ENCODE measurements around the gene HRK.

HRK gene

DNA sequence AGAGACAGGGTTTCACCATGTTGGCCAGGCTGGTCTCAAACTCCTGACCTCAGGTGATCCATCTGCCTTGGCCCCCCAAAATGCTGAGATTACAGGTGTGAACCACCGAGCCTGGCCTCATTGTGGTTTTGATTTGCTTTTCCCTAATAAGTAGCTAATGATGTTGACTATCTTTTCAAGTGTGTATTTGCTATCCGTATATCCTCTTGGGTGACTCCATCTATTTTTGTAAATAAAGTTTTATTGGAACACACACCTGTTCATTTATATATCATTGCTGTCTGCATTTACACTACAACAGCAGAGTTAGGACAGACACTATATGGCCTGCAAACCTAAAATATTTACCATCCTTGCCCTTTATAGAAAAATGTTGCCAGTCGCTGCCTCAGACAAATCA, 13.7 kb upstream of the HRK start:
- H3K36me3 ChIP-seq (ENCODE audit: control insufficient read depth, insufficient read depth, low read length), result no peaks in the 10 kb centered on the region
- H3K4me1 ChIP-seq (ENCODE audit: control insufficient read depth, insufficient read depth, low read length), result no peaks in the 10 kb centered on the region
- no peaks in the 10 kb centered on the region for H3K9me3 ChIP-seq (ENCODE audit: control insufficient read depth, insufficient read depth, low read length)
- H3K9ac ChIP-seq (ENCODE audit: low read depth, low read length), result no peak overlapping the region
- no peaks in the 10 kb centered on the region for H3K27me3 ChIP-seq (ENCODE audit: control insufficient read depth, insufficient read depth, low read length)
- no peak overlapping the region for H3K4me3 ChIP-seq (ENCODE audit: low read depth, low read length)

DNA sequence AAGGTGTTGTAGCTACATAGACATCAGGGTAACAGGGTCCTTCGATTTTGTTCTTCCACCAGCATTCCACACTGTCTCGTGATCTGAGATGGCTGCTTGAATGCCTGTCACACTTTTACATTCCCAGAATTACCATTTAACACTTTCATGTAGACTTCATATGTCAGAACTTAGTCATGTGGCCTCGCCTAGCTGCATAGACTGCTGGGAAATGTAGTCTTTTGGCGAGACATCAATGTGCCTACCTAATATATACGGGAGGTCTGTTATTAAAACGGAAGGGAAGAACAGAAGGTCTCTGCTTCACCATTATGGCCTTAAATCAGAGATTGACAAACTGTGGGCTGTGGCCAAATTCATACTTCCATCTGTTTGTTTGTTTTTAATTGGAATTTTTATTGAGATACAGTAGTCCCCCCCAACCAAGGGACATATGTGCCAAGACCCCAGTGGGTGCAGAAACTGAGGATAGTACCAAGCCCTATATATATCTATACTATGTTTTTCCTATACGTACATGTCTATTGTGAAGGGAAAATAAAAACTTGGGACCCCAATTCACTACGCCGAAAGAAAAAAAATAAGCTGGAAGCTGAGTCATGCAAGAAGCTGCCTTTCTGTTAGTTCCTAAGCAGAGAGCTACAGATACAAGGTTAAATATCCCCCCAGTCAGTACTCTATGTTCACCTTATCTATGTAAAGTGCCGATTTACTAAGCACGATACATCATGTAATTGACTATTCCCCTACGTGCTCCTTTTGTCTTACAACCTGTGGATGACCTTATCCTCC, 11.3 kb upstream of the HRK start:
- Histone ChIP-seq H3K27me3 (ENCODE audit: control insufficient read depth, insufficient read depth, low read length) (no peaks in the 10 kb centered on the region), H3K4me3 (ENCODE audit: low read depth, low read length) (no peak overlapping the region), H3K4me1 (ENCODE audit: control insufficient read depth, insufficient read depth, low read length) (no peaks in the 10 kb centered on the region), H3K9me3 (ENCODE audit: control insufficient read depth, insufficient read depth, low read length) (no peaks in the 10 kb centered on the region), H3K9ac (ENCODE audit: low read depth, low read length) (no peak overlapping the region), H3K36me3 (ENCODE audit: control insufficient read depth, insufficient read depth, low read length) (no peaks in the 10 kb centered on the region)

DNA sequence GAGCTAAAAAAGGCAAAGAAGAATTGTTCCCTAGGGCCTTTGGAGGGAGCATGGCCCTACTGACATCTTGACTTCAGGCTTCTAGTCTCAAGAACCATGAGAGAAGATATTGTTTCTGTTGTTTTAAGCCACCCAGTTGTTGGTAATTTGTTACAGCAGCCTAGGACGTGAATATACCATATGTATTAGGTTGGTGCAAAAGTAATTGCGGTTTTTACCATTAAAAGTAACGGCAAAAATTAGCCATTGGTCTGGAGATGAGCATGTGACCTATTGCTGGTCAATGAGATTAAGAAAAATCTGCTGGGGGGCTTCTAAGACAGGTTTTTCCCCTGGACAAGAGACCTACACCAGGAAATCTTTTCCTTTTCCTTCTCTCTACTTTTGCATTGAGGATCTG, 9.8 kb upstream of the HRK start:
- Histone ChIP-seq H3K36me3 (ENCODE audit: control insufficient read depth, insufficient read depth, low read length) (no peaks in the 10 kb centered on the region), H3K4me3 (ENCODE audit: low read depth, low read length) (no peak overlapping the region), H3K9me3 (ENCODE audit: control insufficient read depth, insufficient read depth, low read length) (no peaks in the 10 kb centered on the region), H3K4me1 (ENCODE audit: control insufficient read depth, insufficient read depth, low read length) (no peaks in the 10 kb centered on the region), H3K9ac (ENCODE audit: low read depth, low read length) (no peak overlapping the region), H3K27me3 (ENCODE audit: control insufficient read depth, insufficient read depth, low read length) (no peaks in the 10 kb centered on the region)

DNA sequence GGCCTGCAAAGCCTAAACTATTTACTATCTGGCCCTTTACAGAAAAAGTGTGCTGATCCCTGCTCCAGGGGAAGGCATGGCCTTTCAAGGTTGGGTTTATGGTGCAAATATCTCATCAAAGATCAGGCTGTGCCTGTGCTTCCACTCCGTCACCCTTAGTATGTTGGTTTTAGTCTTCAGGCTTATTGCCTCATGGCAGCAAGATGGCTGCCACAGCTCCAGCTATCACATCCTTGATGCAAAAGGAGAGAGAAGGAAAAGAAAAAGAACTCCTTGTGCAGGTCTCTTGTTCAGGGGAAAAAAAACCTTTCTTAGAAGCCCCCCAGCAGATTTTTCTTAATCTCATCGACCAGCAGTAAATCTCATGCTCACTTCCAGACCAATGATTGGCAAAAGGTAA, 9.1 kb upstream of the HRK start:
- Histone ChIP-seq H3K4me3 (ENCODE audit: low read depth, low read length) (no peak overlapping the region), H3K4me1 (ENCODE audit: control insufficient read depth, insufficient read depth, low read length) (no peaks in the 10 kb centered on the region), H3K27me3 (ENCODE audit: control insufficient read depth, insufficient read depth, low read length) (no peaks in the 10 kb centered on the region), H3K9ac (ENCODE audit: low read depth, low read length) (no peak overlapping the region), H3K9me3 (ENCODE audit: control insufficient read depth, insufficient read depth, low read length) (no peaks in the 10 kb centered on the region), H3K36me3 (ENCODE audit: control insufficient read depth, insufficient read depth, low read length) (no peaks in the 10 kb centered on the region)

DNA sequence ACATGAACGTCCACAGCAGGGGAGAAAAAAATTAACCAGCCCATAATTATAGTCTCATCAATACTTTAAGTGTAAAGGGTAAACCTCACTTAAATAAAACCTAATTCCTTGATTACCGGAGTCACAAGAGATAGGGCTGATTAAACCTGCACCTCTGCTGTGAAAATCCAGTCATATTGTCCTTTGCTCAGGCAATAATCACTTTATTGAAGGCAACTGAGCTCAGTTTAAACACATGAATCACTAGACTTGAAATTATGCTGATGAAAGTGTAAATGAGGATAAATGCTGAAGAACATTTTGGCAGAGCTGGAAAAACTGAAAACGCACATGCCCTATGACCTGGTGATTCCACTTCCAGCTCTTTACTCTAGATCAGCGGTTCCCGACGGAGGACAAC, 6.7 kb upstream of the HRK start:
- H3K27me3 ChIP-seq (ENCODE audit: control insufficient read depth, insufficient read depth, low read length), result peaks cover 12% of the 10 kb centered on the region
- no peak overlapping the region for H3K9ac ChIP-seq (ENCODE audit: low read depth, low read length)
- H3K4me1 ChIP-seq (ENCODE audit: control insufficient read depth, insufficient read depth, low read length), result no peaks in the 10 kb centered on the region
- no peaks in the 10 kb centered on the region for H3K9me3 ChIP-seq (ENCODE audit: control insufficient read depth, insufficient read depth, low read length)
- H3K36me3 ChIP-seq (ENCODE audit: control insufficient read depth, insufficient read depth, low read length), result no peaks in the 10 kb centered on the region
- H3K4me3 ChIP-seq (ENCODE audit: low read depth, low read length), result no peak overlapping the region

DNA sequence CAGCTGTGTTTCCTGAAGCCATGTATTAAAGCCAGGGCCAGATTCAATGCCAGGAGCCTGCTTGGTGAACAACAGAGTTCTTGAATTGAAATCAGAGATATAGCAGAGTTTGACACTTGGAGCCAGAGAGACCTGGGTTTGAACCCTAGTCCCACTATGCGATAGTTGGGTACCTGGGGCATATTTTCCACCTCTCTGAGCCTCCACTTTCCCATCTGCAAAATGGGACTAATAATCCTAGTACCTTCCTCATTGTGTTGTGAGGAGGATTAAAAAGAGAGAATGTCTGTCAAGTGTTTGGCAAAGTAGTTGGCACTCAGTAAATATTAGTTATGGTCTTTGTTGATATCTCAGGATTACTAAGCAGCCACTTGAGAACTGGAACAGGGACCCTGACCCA, 6.0 kb upstream of the HRK start:
- no peak overlapping the region for H3K9ac ChIP-seq (ENCODE audit: low read depth, low read length)
- peaks cover 4% of the 10 kb centered on the region for H3K4me1 ChIP-seq (ENCODE audit: control insufficient read depth, insufficient read depth, low read length)
- H3K27me3 ChIP-seq (ENCODE audit: control insufficient read depth, insufficient read depth, low read length), result peaks cover 19% of the 10 kb centered on the region
- no peaks in the 10 kb centered on the region for H3K36me3 ChIP-seq (ENCODE audit: control insufficient read depth, insufficient read depth, low read length)
- no peaks in the 10 kb centered on the region for H3K9me3 ChIP-seq (ENCODE audit: control insufficient read depth, insufficient read depth, low read length)
- no peak overlapping the region for H3K4me3 ChIP-seq (ENCODE audit: low read depth, low read length)

DNA sequence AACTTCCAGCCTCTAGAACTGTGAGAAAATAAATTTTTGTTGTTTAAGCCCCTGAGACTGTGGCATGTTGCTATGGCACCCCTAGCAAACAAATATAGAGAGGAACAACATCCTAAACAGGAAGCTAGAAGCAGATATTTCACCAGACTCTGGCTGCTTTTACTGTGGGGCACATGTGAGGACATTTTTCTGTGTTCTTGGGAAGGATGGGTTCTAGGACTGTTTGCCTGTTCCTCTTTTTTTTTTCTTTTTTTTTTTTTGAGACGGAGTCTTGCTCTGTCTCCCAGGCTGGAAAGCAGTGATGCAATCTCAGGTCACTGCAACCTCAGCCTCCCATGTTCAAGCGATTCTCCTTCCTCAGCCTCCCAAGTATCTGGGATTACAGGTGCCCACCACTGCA, 4.2 kb upstream of the HRK start:
- Histone ChIP-seq H3K9ac (ENCODE audit: low read depth, low read length) (no peak overlapping the region), H3K27me3 (ENCODE audit: control insufficient read depth, insufficient read depth, low read length) (peaks cover 30% of the 10 kb centered on the region), H3K9me3 (ENCODE audit: control insufficient read depth, insufficient read depth, low read length) (no peaks in the 10 kb centered on the region)

DNA sequence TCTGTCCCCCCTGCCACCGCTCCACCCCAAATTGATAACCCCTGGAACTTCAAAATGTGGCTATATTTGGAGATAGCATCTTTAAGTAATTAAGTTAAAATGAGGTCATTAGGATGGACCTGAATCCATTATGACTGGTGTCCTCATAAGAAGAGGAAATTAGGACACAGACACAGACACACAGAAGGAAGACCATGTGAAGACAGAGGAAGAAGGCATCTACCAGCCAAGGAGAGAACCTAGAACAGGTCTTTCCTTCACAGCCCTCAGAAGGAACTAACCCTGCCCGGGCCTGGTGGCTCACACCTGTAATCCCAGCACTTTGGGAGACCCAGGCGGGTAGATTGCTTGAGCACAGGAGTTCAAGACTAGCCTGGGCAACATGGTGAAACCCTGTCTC, 3.6 kb upstream of the HRK start:
- H3K9ac ChIP-seq (ENCODE audit: low read depth, low read length), result no peak overlapping the region
- H3K4me1 ChIP-seq (ENCODE audit: control insufficient read depth, insufficient read depth, low read length), result peaks cover 5% of the 10 kb centered on the region
- no peaks in the 10 kb centered on the region for H3K36me3 ChIP-seq (ENCODE audit: control insufficient read depth, insufficient read depth, low read length)
- peaks cover 36% of the 10 kb centered on the region for H3K27me3 ChIP-seq (ENCODE audit: control insufficient read depth, insufficient read depth, low read length)
- no peaks in the 10 kb centered on the region for H3K9me3 ChIP-seq (ENCODE audit: control insufficient read depth, insufficient read depth, low read length)
- H3K4me3 ChIP-seq (ENCODE audit: low read depth, low read length), result no peak overlapping the region

More for the DNA sequence above, 4.2 kb upstream of the HRK start:
- Histone ChIP-seq H3K36me3 (ENCODE audit: control insufficient read depth, insufficient read depth, low read length) (no peaks in the 10 kb centered on the region), H3K4me1 (ENCODE audit: control insufficient read depth, insufficient read depth, low read length) (peaks cover 4% of the 10 kb centered on the region), H3K4me3 (ENCODE audit: low read depth, low read length) (no peak overlapping the region)

DNA sequence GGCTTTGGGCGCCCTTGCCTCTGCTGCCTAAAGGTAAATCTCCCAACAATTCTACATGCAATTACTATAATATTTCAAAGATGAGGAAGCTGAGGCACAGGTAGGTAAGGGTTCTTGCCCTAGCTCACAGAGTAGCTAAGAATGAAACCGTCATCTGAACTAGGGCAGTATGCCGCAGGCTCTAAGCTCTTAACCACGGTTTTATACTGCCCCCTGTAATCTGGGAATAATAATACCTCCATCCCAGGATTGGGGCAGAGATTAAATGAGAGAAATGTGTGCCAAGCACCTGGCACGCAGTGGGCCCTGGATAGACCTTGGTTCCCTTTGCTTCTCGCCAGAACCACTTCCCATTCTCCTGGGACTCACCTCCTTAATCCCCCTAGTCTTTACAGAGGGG, 1.5 kb upstream of the HRK start:
- Histone ChIP-seq H3K36me3 (ENCODE audit: control insufficient read depth, insufficient read depth, low read length) (no peaks in the 10 kb centered on the region), H3K4me1 (ENCODE audit: control insufficient read depth, insufficient read depth, low read length) (peaks cover 6% of the 10 kb centered on the region), H3K4me3 (ENCODE audit: low read depth, low read length) (peak overlapping the region; percentile 82), H3K27me3 (ENCODE audit: control insufficient read depth, insufficient read depth, low read length) (peaks cover 53% of the 10 kb centered on the region), H3K9ac (ENCODE audit: low read depth, low read length) (no peak overlapping the region), H3K9me3 (ENCODE audit: control insufficient read depth, insufficient read depth, low read length) (no peaks in the 10 kb centered on the region)

DNA sequence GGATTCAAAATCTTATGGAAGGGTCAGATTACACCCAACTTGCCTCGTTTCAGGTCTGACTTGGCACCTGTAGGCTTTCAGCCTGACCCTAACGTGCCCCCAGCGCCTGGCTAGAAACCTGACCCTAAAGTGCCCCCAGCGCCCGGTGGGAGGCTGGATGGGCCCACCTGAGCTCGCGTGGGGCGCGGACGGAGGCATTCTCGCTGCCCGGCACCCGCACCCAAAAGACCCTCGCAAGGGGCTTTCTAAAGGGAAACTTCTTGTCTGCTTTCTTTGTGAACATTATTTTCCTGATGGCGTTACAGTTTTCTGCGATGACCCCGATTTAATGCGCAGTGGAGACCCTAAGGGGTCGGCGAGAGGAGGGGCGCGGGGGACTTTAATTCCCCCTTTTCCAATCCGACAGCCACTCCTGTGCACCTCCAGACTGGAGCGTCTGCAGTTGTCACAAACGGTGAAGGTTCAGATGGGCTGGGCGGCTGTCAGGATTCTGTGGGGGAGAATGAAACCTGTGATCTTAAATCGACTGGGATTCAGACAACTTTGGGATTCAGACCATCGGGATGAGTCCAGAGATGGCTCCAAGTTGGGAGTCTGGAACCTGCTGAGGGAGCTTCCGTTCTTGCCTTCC, 751 bp upstream of the HRK start:
- peaks cover 61% of the 10 kb centered on the region for H3K27me3 ChIP-seq (ENCODE audit: control insufficient read depth, insufficient read depth, low read length)
- H3K36me3 ChIP-seq (ENCODE audit: control insufficient read depth, insufficient read depth, low read length), result no peaks in the 10 kb centered on the region
- no peaks in the 10 kb centered on the region for H3K9me3 ChIP-seq (ENCODE audit: control insufficient read depth, insufficient read depth, low read length)
- H3K4me3 ChIP-seq (ENCODE audit: low read depth, low read length), result peak overlapping the region; percentile 82
- H3K9ac ChIP-seq (ENCODE audit: low read depth, low read length), result peak overlapping the region; percentile 16
- H3K4me1 ChIP-seq (ENCODE audit: control insufficient read depth, insufficient read depth, low read length), result peaks cover 6% of the 10 kb centered on the region

DNA sequence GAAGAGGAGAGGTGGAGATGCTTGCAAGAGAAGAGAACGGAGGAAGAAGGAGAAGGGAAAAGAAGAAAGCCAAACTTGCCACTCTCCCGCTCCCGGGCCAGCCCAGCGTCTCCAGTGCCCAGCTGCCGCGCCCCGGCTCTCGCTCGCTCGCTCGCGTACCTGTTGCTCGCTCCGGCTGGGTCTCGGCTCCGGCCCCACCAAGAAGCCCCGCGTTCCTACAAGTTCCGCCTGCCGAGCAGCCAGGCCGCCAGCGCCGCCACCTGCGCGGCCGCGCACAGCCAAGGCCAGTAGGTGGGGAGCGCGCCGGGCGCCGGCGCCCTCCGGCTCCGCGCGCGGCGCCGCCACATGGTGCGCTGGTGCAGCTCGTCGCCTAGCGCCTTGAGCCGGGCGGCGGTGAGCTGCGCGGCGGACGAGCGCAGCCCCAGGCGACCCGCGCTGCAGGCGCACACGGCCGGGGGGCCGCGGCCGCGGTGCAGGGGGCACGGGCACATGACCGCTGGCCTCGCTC, 370 bp downstream of the HRK start:
- Histone ChIP-seq H3K9ac (ENCODE audit: low read depth, low read length) (no peak overlapping the region), H3K4me3 (ENCODE audit: low read depth, low read length) (peak overlapping the region; percentile 79), H3K27me3 (ENCODE audit: control insufficient read depth, insufficient read depth, low read length) (peaks cover 65% of the 10 kb centered on the region)

DNA sequence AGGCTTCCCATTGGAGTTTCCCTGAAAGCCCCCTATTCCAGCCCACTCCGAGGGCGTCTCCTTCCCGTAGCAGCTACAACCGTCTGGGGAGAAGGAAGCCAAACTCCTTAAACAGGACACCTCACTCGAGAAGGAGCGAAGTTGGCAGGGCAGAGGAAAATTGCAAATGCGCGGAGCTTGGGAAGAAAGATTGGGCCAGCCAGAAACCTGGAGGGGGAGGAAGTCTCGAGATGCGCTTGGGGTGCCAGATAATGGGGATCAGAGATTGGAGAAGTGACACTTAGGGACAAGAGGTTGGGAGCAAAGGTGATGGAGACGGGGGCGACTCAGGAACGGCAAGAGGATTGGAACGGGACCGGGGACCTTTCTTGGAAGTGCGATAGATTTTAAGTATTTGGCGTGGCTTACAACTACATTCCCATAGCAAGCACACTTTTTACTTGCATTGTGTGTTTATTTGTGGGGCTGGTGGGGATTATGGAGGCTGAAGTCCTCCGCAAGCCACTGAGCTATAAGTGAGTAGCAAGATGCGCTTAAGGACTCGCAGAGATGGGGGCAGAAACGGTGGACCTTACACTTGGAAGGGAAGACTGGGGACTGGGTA, 926 bp downstream of the HRK start:
- no peaks in the 10 kb centered on the region for H3K36me3 ChIP-seq (ENCODE audit: control insufficient read depth, insufficient read depth, low read length)
- peak overlapping the region; percentile 79 for H3K4me3 ChIP-seq (ENCODE audit: low read depth, low read length)
- H3K4me1 ChIP-seq (ENCODE audit: control insufficient read depth, insufficient read depth, low read length), result peaks cover 6% of the 10 kb centered on the region
- peaks cover 68% of the 10 kb centered on the region for H3K27me3 ChIP-seq (ENCODE audit: control insufficient read depth, insufficient read depth, low read length)
- H3K9me3 ChIP-seq (ENCODE audit: control insufficient read depth, insufficient read depth, low read length), result no peaks in the 10 kb centered on the region
- no peak overlapping the region for H3K9ac ChIP-seq (ENCODE audit: low read depth, low read length)

More for the DNA sequence above, 370 bp downstream of the HRK start:
- no peaks in the 10 kb centered on the region for H3K9me3 ChIP-seq (ENCODE audit: control insufficient read depth, insufficient read depth, low read length)
- peaks cover 6% of the 10 kb centered on the region for H3K4me1 ChIP-seq (ENCODE audit: control insufficient read depth, insufficient read depth, low read length)
- H3K36me3 ChIP-seq (ENCODE audit: control insufficient read depth, insufficient read depth, low read length), result no peaks in the 10 kb centered on the region

Data from iPS-15b (cell line).